Measurements from ENCODE around the gene AWAT2.

GRCh38 chrX:70049406-70049805, 332 bp downstream of the AWAT2 start:
- TF ChIP-seq POLR2A (IDR thresholded peaks at IDR 0.05) (no peak), CTCF (IDR thresholded peaks at IDR 0.05) (no peak)

All from thyroid gland (tissue), 4 donors.